B cell (primary cell): ENCODE data around the gene CELF4. TPM values are rescaled to one million over a fixed set of nuclear protein-coding genes. Genes with fewer than 3 reads are reported as not detected.

Source experiments
- ATAC-seq: fragments of 200-7000 bp; cut with Tn5 transposase; one replicate; pipeline ENCODE4 v1.10.0; 2021; ENCODE audit warnings: low read depth, mild to moderate bottlenecking, moderate number of reproducible peaks, moderate library complexity
- CTCF ChIA-PET: fragments of 350-600 bp; sonication (Branson Sonifier 250); formaldehyde crosslinking; loops from one replicate; lab custom pipeline; 2021; ENCODE audit warnings: antibody characterized with exemption, inconsistent platforms; lab: Charles Lee
- POLR2A ChIA-PET: fragments of 350-600 bp; sonication (Branson Sonifier 250); formaldehyde crosslinking; loops from one replicate; lab custom pipeline; 2021; ENCODE audit warnings: antibody characterized with exemption; lab: Charles Lee
- DNase-seq: peaks from one replicate; pipeline ENCODE4 v3.0.0; 2013
- H2AFZ ChIP-seq: 2 replicates; pipeline ENCODE4 v1.6.1; 2012; ENCODE audit warnings: mild to moderate bottlenecking, low read depth, low read length; ENCODE audit not compliant: insufficient read depth, poor library complexity, severe bottlenecking
- H3K27ac ChIP-seq, 2 donors: 1 replicate in 1 of 2; 2 replicates in 1 of 2; pipeline ENCODE4 v1.5.1; 2012 to 2013; ENCODE audit warnings: low read length in 2 of 2, mild to moderate bottlenecking in 2 of 2, moderate library complexity in 1 of 2
- H3K27me3 ChIP-seq, 4 experiments: fragments of 200-600 bp in 1 of 4; sonication (generic) in 1 of 4; replicated peaks in 1 of 4; 1 replicate in 2 of 4; 2 replicates in 2 of 4; pipeline versions ENCODE4 v1.6.1 to v1.7.0; 2013 to 2016; ENCODE audit warnings: low read length in 3 of 4, mild to moderate bottlenecking in 2 of 4, mixed read lengths in 1 of 4, moderate library complexity in 1 of 4; ENCODE audit not compliant: insufficient read depth in 4 of 4, control insufficient read depth in 3 of 4; ENCODE audit errors: control extremely low read depth in 1 of 4
- H3K36me3 ChIP-seq, 2 experiments: replicated peaks in 1 of 2; 1 replicate in 1 of 2; 2 replicates in 1 of 2; pipeline versions ENCODE4 v1.6.1 to v1.7.1; 2013; ENCODE audit warnings: low read length in 1 of 2; ENCODE audit not compliant: insufficient read depth in 2 of 2, control insufficient read depth in 1 of 2; ENCODE audit errors: control extremely low read depth in 1 of 2, extremely low read depth in 1 of 2
- H3K4me1 ChIP-seq, 2 donors: fragments of 200-600 bp in 1 of 2; sonication (generic) in 1 of 2; 1 replicate in 1 of 2; 2 replicates in 1 of 2; pipeline versions ENCODE4 v1.5.1 to v1.6.1; 2013 to 2017; ENCODE audit warnings: low read length in 2 of 2; ENCODE audit not compliant: control insufficient read depth in 2 of 2, insufficient read depth in 2 of 2
- H3K4me2 ChIP-seq: replicated peaks from 2 replicates; pipeline ENCODE3; 2012; ENCODE audit warnings: mild to moderate bottlenecking, low read depth, low read length; ENCODE audit not compliant: poor library complexity, severe bottlenecking
- H3K4me3 ChIP-seq, 5 experiments: fragments of 200-600 bp in 1 of 5; sonication (generic) in 1 of 5; 1 replicate in 3 of 5; 2 replicates in 2 of 5; pipeline versions ENCODE4 v1.5.1 to v1.7.0; 2011 to 2016; ENCODE audit warnings: low read length in 4 of 5, mild to moderate bottlenecking in 4 of 5, low read depth in 2 of 5, control low read depth in 1 of 5, moderate library complexity in 1 of 5; ENCODE audit not compliant: insufficient read depth in 1 of 5; ENCODE audit errors: control extremely low read depth in 1 of 5, extremely low read depth in 1 of 5
- H3K79me2 ChIP-seq: fragments of 200-600 bp; sonication (generic); one replicate; pipeline ENCODE4 v1.6.0; 2016; ENCODE audit warnings: low read length; ENCODE audit not compliant: control insufficient read depth, insufficient read depth
- H3K9ac ChIP-seq: fragments of 200-600 bp; sonication (generic); 2 replicates; pipeline ENCODE4 v1.6.1; 2017; ENCODE audit warnings: mild to moderate bottlenecking, low read length, moderate library complexity
- H3K9me3 ChIP-seq, 3 donors: one replicate each; pipeline versions ENCODE4 v1.6.1 to v1.7.1; 2013; ENCODE audit warnings: low read length in 2 of 3; ENCODE audit not compliant: control insufficient read depth in 2 of 3, insufficient read depth in 1 of 3; ENCODE audit errors: control extremely low read depth in 1 of 3
- H4K20me1 ChIP-seq: 2 replicates; pipeline ENCODE4 v1.6.0; 2012; ENCODE audit warnings: mild to moderate bottlenecking, low read length; ENCODE audit not compliant: insufficient read depth, control insufficient read depth, poor library complexity, severe bottlenecking
- H3K27ac Mint-ChIP-seq: one replicate; pipeline ENCODE4 v1.8.0; 2021; ENCODE audit warnings: mixed read lengths
- H3K27me3 Mint-ChIP-seq: one replicate; pipeline ENCODE4 v1.8.0; 2021; ENCODE audit warnings: mixed read lengths
- H3K4me1 Mint-ChIP-seq: one replicate; pipeline ENCODE4 v1.8.0; 2021; ENCODE audit warnings: mixed read lengths
- H3K4me3 Mint-ChIP-seq: one replicate; pipeline ENCODE4 v1.8.0; 2021; ENCODE audit warnings: mixed read lengths
- H3K9me3 Mint-ChIP-seq: one replicate; pipeline ENCODE4 v1.8.0; 2022; ENCODE audit warnings: mixed read lengths; ENCODE audit not compliant: insufficient read depth
- CTCF ChIP-seq: fragments of 200-600 bp; IDR thresholded peaks from one replicate; pipeline ENCODE4 v1.8.0; 2022; ENCODE audit warnings: antibody characterized with exemption, mild to moderate bottlenecking
- EZH2 ChIP-seq: IDR thresholded peaks from 2 replicates; pipeline ENCODE4 v1.6.1; 2012; ENCODE audit warnings: borderline replicate concordance, low read depth, mild to moderate bottlenecking, moderate library complexity, low read length; ENCODE audit not compliant: insufficient read depth, poor library complexity, severe bottlenecking
- WGBS: methylation state at CpG from one replicate; pipeline ENCODE4 v1.1.5; 2013; ENCODE audit warnings: missing lambda C conversion rate; ENCODE audit not compliant: insufficient coverage; 5-methylcytosine and 5-hydroxymethylcytosine counted together
- intact Hi-C: fragments of 100-400 bp; cut with micrococcal nuclease; formaldehyde crosslinking; loops from one replicate; pipeline ENCODE4 v1.10.0; 2022
- polyA plus RNA-seq: library from polyadenylated mRNA; depleted of rRNA; stranded (reverse); fragments of >200 nt; gene quantifications from 2 replicates; pipeline ENCODE4 v1.2.3, GENCODE V29; 2012
- total RNA-seq, 2 donors: library from RNA; stranded (reverse); fragments of 120-200 nt in 1 of 2; gene quantifications; 1 replicate in 1 of 2; 2 replicates in 1 of 2; pipeline versions ENCODE4 v1.2.3 to v1.2.4, GENCODE V29; 2013 to 2022

Gene CELF4
- total and polyA plus RNA-seq, 2 donors (not counting 1 experiment from before 2014, with no cell fraction given) = not detected

- Histone ChIP-seq H3K27ac (no peak overlapping the region), H3K79me2 (no peaks in the 10 kb centered on the region), H3K27me3 (peaks cover 0 to 14% (median 3%) of the 10 kb centered on the region in 4 experiments), H3K4me1 (no peaks in the 10 kb centered on the region), H3K4me3 (no peak overlapping the region), H3K4me2 (no peak overlapping the region), H3K9me3 (peaks cover 0 to 40% (median 0%) of the 10 kb centered on the region in 3 donors), H3K9ac (no peak overlapping the region), H3K36me3 (no peaks in the 10 kb centered on the region), H2AFZ (no peak overlapping the region), H4K20me1 (no peaks in the 10 kb centered on the region)
- ATAC-seq (no peak), DNase-seq (no peak)
- WGBS = 80% methylated on average over 6 of the region's 7 CpGs
- CTCF ChIA-PET = no interaction called here
- H3K4me3 Mint-ChIP-seq = no peak overlapping the region
- peaks cover 3% of the 10 kb centered on the region for H3K9me3 Mint-ChIP-seq
- H3K4me1 Mint-ChIP-seq = peaks cover 2% of the 10 kb centered on the region
- POLR2A ChIA-PET = no interaction called here
- H3K27ac Mint-ChIP-seq = no peak overlapping the region
- peaks cover 18% of the 10 kb centered on the region for H3K27me3 Mint-ChIP-seq
- intact Hi-C loops = no loop called here
- TF ChIP-seq EZH2 = no peak
- TF ChIP-seq CTCF = no peak
Observed at GRCh38 chr18:37270666-37271052, 294.9 kb downstream of the CELF4 start.

DNA sequence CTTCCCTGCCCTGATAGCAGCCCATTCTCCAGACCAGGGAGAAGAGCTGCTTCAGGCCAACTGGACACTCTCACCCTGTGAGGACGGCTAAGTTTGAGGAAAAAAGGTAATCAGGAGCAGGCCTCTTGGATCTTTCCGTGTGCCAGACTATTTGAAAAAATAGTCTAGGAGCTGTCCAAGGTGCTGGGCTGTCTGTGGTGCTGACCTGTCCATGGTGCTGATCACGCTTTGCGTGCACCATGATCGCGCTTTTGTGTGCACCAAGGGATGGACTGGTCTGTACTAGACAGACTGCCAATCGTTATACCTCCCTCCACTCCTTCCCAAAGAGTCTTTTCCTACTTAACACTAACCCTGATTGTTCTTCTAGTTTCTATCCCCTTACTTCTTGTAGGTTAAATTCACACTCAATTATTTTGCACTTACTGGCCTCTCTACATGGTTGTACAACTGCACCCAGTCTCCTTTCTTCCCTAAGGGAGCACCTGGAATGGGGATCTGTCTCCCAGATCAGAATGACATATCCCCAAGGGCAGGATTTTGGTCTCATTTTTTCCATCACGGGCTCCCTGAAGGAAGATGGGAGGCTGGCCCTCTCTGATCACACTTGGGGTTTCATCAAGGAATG is 295.4 kb downstream of the CELF4 start:
- Histone ChIP-seq H3K4me2 (no peak overlapping the region), H4K20me1 (no peaks in the 10 kb centered on the region), H3K4me1 (no peaks in the 10 kb centered on the region), H3K36me3 (no peaks in the 10 kb centered on the region), H2AFZ (no peak overlapping the region), H3K9ac (no peak overlapping the region), H3K9me3 (peaks cover 0 to 36% (median 0%) of the 10 kb centered on the region in 3 donors), H3K4me3 (no peak overlapping the region), H3K27me3 (peaks cover 0 to 10% (median 2%) of the 10 kb centered on the region in 4 experiments), H3K79me2 (no peaks in the 10 kb centered on the region), H3K27ac (no peak overlapping the region)
- Mint-ChIP-seq H3K4me1 (no peaks in the 10 kb centered on the region), H3K4me3 (no peak overlapping the region), H3K27me3 (peaks cover 15% of the 10 kb centered on the region), H3K27ac (no peak overlapping the region), H3K9me3 (peaks cover 3% of the 10 kb centered on the region)
- CTCF ChIA-PET = no interaction called here
- DNase-seq = peak; percentile 16
- no peak for ATAC-seq
- POLR2A ChIA-PET = no interaction called here
- 33% methylated on average over 8 of the region's 8 CpGs for WGBS
- intact Hi-C loops = no loop called here
- TF ChIP-seq CTCF (no peak), EZH2 (no peak)
